Stimulated activated CD8-positive, alpha-beta memory T cell treated with anti-CD3 and anti-CD28 coated beads, Interleukin-7, amount 100 ng/mL, for 1 hour (primary cell): ENCODE results near the gene HPGDS.
"Not testable (repeated sequence)": the region's sequence is repeated elsewhere in the genome, so short reads cannot be mapped to it uniquely, and the experiment has no call there.

ENCODE experiments used
- DNase-seq, 2 donors: peaks; one replicate each; pipeline ENCODE4 v3.0.0-alpha.2; 2020; ENCODE audit warnings: low read depth in 2 of 2

The HPGDS gene

GRCh38 chr4:94325835-94326234 is 16.8 kb downstream of the HPGDS start:
- DNase-seq, result no peak

GRCh38 chr4:94319927-94320326 is 22.7 kb downstream of the HPGDS start:
- DNase-seq, result not testable (repeated sequence)

- DNase-seq, result no peak
Observed at GRCh38 chr4:94307231-94307871, 35.3 kb downstream of the HPGDS start.

GRCh38 chr4:94306713-94307112 is 35.9 kb downstream of the HPGDS start:
- no peak for DNase-seq

- no peak for DNase-seq
Observed at GRCh38 chr4:94305466-94306225, 37.0 kb downstream of the HPGDS start.

- no peak for DNase-seq
Observed at GRCh38 chr4:94304365-94304971, 38.2 kb downstream of the HPGDS start.

GRCh38 chr4:94302191-94302590 is 40.4 kb downstream of the HPGDS start:
- DNase-seq, result no peak

GRCh38 chr4:94298725-94299252 is 43.8 kb downstream of the HPGDS start:
- no peak for DNase-seq

GRCh38 chr4:94295473-94295872 is 47.2 kb downstream of the HPGDS start:
- not testable (repeated sequence) for DNase-seq

GRCh38 chr4:94293981-94294380 is 48.7 kb downstream of the HPGDS start:
- not testable (repeated sequence) for DNase-seq

GRCh38 chr4:94290245-94290644 is 52.4 kb downstream of the HPGDS start:
- DNase-seq, result no peak

- DNase-seq, result no peak
Observed at GRCh38 chr4:94285666-94286065, 57.0 kb downstream of the HPGDS start.

GRCh38 chr4:94284889-94285288 is 57.7 kb downstream of the HPGDS start:
- no peak for DNase-seq

- no peak for DNase-seq
Observed at GRCh38 chr4:94278781-94279180, 63.9 kb downstream of the HPGDS start.

GRCh38 chr4:94277534-94277933 is 65.1 kb downstream of the HPGDS start:
- no peak for DNase-seq

- DNase-seq, result no peak
Observed at GRCh38 chr4:94276204-94276603, 66.4 kb downstream of the HPGDS start.

GRCh38 chr4:94274912-94275311 is 67.7 kb downstream of the HPGDS start:
- DNase-seq, result no peak

- DNase-seq, result no peak
Observed at GRCh38 chr4:94271248-94271647, 71.4 kb downstream of the HPGDS start.

- no peak for DNase-seq
Observed at GRCh38 chr4:94267037-94267436, 75.6 kb downstream of the HPGDS start.

GRCh38 chr4:94262163-94263016 is 80.2 kb downstream of the HPGDS start:
- no peak for DNase-seq

- no peak for DNase-seq
Observed at GRCh38 chr4:94256828-94257227, 85.8 kb downstream of the HPGDS start.
